T-helper 17 cell (primary cell): Measurements from ENCODE around the gene CCL13. TPM values are rescaled to one million over a fixed set of nuclear protein-coding genes. Genes with fewer than 3 reads are reported as not detected.
A peak's percentile ranks its signal among the peaks of the same experiment; 100 is the strongest.

ENCODE experiments used
- ATAC-seq: fragments of 150-1000 bp; cut with Tn5 transposase; 2 replicates; pipeline ENCODE4 v1.10.0; 2021; ENCODE audit warnings: mild to moderate bottlenecking, moderate library complexity
- DNase-seq, 3 donors: peaks; one replicate each; pipeline versions ENCODE4 v3.0.0 to v3.0.0-alpha.2; 2020 to 2021
- H3K9me3 ChIP-seq: one replicate; pipeline ENCODE4 v1.7.0; 2013; ENCODE audit warnings: low read length, mild to moderate bottlenecking; ENCODE audit not compliant: control insufficient read depth, poor library complexity, severe bottlenecking
- H3K27ac Mint-ChIP-seq: one replicate; pipeline ENCODE4 v1.8.0; 2022; ENCODE audit warnings: mild to moderate bottlenecking, moderate library complexity, mixed read lengths
- H3K27me3 Mint-ChIP-seq: one replicate; pipeline ENCODE4 v1.8.0; 2022; ENCODE audit warnings: mixed read lengths
- H3K36me3 Mint-ChIP-seq: one replicate; pipeline ENCODE4 v1.8.0; 2022; ENCODE audit warnings: low read depth, mixed read lengths
- H3K4me1 Mint-ChIP-seq: one replicate; pipeline ENCODE4 v1.8.0; 2022; ENCODE audit warnings: mild to moderate bottlenecking, mixed read lengths
- H3K4me3 Mint-ChIP-seq: one replicate; pipeline ENCODE4 v1.8.0; 2022; ENCODE audit warnings: mild to moderate bottlenecking, moderate library complexity, mixed read lengths
- total RNA-seq, 4 donors: library from RNA in 2 of 4; stranded (reverse) in 2 of 4; gene quantifications; one replicate each; pipeline ENCODE4 v1.2.3 and lab custom pipeline; 2022 to 2026

CCL13 gene
- total RNA-seq, 2 donors from 2014 or later, result not detected

DNA sequence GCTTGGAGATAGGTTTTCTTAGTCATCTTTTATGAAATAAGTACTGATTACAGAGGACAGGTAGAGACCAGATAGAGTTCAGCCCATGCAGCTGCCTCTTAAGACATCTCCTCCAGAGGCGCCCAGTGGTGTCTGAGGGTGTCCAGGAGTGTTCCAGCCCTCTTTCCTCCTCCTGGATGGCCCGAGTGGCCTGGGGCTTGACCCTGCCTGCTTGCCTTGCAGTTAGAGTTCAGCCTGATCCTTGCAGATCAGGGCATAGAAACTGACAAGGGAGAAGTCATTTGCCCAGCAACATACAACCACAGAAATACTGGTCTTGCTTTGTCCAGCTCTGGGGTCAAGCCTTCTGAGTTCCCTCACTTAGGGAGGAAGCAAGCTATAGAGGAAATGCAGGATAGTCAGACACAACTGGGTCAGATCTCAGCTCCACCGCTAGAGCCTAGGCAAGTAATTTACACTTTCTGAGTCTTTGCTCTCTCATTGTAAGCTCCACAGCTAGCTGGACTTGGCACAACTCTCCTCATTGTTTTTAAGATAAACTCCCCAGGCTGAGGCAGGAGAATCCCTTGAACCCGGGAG, 10.3 kb downstream of the CCL13 start:
- no peak for DNase-seq
- no peak overlapping the region for H3K27ac Mint-ChIP-seq
- no peak for ATAC-seq
- peaks cover 55% of the 10 kb centered on the region for H3K27me3 Mint-ChIP-seq
- peaks cover 13% of the 10 kb centered on the region for H3K4me1 Mint-ChIP-seq
- no peaks in the 10 kb centered on the region for H3K9me3 ChIP-seq
- no peak overlapping the region for H3K4me3 Mint-ChIP-seq
- H3K36me3 Mint-ChIP-seq, result no peaks in the 10 kb centered on the region

DNA sequence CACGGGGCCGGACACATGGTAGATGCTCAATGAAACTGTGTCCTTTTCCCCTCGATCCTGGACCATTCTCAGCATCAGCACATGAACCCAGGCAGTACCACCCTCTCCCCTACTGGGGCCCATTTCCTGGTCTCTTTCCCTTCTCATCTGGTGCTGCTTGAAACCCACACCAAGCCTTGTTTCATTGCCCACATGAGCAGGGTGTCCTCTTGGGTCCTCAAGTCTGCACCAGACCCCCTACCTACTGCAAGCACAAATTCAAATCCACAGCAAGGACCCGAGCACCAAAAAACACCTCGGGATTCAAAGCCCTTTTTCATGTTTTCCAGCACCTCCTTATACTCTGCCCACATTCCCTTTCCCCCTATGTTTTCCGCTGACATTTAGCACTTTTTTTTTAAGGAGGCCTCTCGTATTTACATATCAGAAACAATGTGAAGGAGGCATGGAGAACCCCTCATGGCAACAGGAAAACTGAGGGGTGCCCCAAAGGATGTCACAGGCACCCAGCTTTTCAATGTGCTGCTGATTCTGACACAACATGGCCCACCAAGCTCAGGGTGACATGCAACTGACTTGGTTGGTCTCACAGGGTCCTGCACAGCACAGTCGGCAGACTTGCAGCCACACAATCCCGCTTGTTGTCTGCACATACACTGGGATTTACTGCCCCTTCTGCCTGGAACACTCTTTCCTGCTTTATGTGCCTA, 11.4 kb downstream of the CCL13 start:
- H3K27ac Mint-ChIP-seq, result no peak overlapping the region
- H3K4me3 Mint-ChIP-seq, result no peak overlapping the region
- ATAC-seq (no peak), DNase-seq (no peak)
- H3K4me1 Mint-ChIP-seq, result peaks cover 13% of the 10 kb centered on the region
- H3K9me3 ChIP-seq, result no peaks in the 10 kb centered on the region
- no peaks in the 10 kb centered on the region for H3K36me3 Mint-ChIP-seq
- peaks cover 49% of the 10 kb centered on the region for H3K27me3 Mint-ChIP-seq

DNA sequence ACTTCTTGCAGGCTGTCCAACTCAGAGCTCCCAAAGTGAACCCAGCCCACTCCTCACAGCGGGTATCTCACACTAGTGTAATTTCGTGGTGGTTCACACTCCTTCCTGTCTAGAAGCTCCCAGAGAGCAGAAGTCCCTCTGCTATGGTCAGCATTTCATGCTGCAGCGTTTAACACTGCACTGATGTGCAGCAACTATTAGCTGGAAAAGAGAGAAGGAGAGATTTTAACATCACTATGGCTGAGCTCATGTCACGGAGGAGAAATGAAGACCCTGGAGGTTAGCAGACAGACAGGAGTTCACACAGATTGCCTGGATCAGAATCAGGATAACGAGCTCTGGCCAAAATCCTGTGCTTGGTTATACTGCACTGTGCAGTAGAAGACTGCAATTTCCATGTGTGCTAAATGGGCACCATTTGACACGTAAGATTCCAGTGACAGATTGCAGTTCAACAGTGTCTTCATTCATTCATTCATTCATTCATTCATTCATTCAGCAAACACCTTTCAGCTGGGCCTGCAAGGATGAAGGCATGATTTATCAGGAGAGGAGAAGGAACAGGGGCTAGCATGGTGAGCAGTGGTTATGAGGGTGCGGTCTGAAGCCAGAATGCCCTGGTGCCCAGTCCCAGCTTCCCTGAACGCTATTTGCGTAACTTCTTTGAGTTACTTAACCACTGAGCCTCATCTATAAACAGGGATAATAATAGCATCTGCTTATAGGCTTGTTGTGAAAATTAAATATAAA, 12.1 kb downstream of the CCL13 start:
- DNase-seq, result no peak
- H3K4me1 Mint-ChIP-seq, result peaks cover 13% of the 10 kb centered on the region

DNA sequence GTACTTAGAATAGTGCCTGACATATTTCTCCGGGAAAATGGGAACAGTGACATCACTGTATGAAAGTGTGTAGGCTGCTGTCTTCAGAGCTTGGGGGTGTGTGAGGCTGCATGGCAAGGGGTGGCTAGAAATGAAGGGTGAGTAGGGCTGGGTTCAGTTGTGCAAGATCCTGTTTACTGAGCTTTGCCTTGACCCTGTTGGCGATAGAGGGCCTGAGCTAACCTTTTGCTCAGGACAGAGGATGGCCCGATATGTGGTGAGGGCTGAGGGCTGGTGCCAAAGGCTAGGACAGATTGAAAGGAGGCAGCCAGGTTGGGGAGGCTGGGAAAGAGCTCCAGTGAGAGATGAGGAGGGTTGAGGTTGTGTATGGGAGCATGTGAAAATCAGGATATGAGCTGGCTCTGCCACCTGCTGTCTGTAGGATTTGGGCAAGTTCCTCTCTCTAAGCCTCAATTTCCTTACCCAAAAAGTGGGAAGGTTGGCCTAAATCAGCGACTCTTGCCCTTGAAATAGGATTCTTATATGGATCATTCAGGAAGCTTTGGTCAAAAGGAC, 12.7 kb downstream of the CCL13 start:
- Mint-ChIP-seq H3K27ac (no peak overlapping the region), H3K4me3 (no peak overlapping the region), H3K4me1 (peaks cover 13% of the 10 kb centered on the region), H3K36me3 (no peaks in the 10 kb centered on the region), H3K27me3 (peaks cover 44% of the 10 kb centered on the region)
- DNase-seq (no peak), ATAC-seq (no peak)
- H3K9me3 ChIP-seq, result no peaks in the 10 kb centered on the region

More for the DNA sequence above, 12.1 kb downstream of the CCL13 start:
- Mint-ChIP-seq H3K4me3 (no peak overlapping the region), H3K27me3 (peaks cover 44% of the 10 kb centered on the region), H3K27ac (no peak overlapping the region), H3K36me3 (no peaks in the 10 kb centered on the region)
- no peak for ATAC-seq
- H3K9me3 ChIP-seq, result no peaks in the 10 kb centered on the region

DNA sequence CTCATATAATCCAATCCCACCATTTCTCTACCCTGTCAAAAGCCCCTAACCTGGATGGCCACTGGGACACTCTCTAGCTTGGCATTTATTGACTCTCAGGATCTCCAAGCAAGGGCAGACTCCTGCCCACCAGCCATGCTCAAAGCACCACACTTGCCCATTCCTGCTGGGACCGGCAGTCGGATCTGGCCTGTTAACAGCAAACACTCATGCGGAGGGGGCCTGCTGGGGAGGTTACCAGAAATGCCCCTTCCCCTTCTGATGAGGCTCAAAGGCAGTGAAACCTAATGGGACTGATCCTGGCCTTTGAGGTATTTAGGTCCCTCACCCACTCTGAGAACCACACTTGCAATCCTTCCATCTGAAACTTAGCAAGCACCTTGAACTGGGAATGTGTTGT, 13.3 kb downstream of the CCL13 start:
- H3K4me3 Mint-ChIP-seq, result no peak overlapping the region
- H3K9me3 ChIP-seq, result no peaks in the 10 kb centered on the region
- no peaks in the 10 kb centered on the region for H3K36me3 Mint-ChIP-seq
- ATAC-seq (no peak), DNase-seq (no peak)
- H3K27ac Mint-ChIP-seq, result no peak overlapping the region
- peaks cover 11% of the 10 kb centered on the region for H3K4me1 Mint-ChIP-seq
- peaks cover 41% of the 10 kb centered on the region for H3K27me3 Mint-ChIP-seq

DNA sequence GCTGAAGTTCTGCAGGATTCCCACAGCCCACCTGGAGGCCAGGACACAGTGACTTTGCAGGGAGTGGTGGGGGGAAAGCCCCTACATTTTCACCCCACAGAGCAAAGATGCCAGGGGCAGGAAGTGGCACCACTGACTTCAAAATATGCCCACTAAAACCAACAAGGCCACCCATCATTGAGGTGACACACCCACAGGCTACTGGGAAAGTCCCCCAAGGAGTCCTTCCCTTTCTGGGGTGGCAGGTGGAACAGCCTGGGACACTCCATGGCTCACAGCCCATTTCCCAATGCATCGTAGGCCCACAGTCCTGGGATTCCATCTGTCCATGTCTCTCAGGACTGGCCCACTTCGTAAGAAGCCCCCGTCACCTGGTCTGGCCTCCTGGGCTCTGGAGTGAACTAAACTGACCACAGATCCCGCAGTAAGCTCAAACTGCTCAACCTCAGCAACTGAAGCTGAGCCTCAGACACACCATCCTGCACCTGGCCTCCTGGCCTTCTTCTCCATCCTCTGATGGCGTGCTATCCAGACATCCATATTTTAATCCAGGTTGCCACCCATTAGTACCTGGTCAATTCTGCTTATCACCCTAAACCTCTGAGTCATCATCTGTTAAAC, 14.2 kb downstream of the CCL13 start:
- H3K27ac Mint-ChIP-seq, result no peak overlapping the region
- H3K36me3 Mint-ChIP-seq, result peaks cover 4% of the 10 kb centered on the region
- ATAC-seq (no peak), DNase-seq (no peak)
- peaks cover 6% of the 10 kb centered on the region for H3K4me1 Mint-ChIP-seq
- H3K4me3 Mint-ChIP-seq, result no peak overlapping the region
- no peaks in the 10 kb centered on the region for H3K9me3 ChIP-seq
- peaks cover 39% of the 10 kb centered on the region for H3K27me3 Mint-ChIP-seq

DNA sequence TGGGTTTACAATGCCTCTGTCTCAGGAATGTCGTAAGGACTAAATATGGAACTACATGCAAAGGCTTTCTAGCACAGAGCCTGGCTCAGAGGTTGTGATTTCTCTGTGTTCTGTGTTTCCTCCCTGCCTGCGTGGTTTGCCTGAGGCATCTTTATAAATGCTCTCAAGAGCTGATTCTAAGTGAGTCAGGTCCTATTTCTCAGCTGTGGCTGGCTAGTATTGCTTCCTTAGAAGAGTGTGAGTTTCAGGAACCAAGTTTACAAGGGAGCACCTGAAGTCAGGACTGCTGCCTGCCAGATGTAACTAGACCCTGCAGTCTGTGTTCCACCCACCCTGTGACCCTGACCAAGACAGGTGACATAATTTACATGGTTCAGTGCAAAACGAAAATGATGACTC, 14.7 kb downstream of the CCL13 start:
- peaks cover 5% of the 10 kb centered on the region for H3K4me1 Mint-ChIP-seq
- H3K27ac Mint-ChIP-seq, result no peak overlapping the region
- DNase-seq (no peak), ATAC-seq (no peak)
- H3K36me3 Mint-ChIP-seq, result peaks cover 5% of the 10 kb centered on the region
- peaks cover 38% of the 10 kb centered on the region for H3K27me3 Mint-ChIP-seq
- H3K9me3 ChIP-seq, result no peaks in the 10 kb centered on the region
- H3K4me3 Mint-ChIP-seq, result no peak overlapping the region

DNA sequence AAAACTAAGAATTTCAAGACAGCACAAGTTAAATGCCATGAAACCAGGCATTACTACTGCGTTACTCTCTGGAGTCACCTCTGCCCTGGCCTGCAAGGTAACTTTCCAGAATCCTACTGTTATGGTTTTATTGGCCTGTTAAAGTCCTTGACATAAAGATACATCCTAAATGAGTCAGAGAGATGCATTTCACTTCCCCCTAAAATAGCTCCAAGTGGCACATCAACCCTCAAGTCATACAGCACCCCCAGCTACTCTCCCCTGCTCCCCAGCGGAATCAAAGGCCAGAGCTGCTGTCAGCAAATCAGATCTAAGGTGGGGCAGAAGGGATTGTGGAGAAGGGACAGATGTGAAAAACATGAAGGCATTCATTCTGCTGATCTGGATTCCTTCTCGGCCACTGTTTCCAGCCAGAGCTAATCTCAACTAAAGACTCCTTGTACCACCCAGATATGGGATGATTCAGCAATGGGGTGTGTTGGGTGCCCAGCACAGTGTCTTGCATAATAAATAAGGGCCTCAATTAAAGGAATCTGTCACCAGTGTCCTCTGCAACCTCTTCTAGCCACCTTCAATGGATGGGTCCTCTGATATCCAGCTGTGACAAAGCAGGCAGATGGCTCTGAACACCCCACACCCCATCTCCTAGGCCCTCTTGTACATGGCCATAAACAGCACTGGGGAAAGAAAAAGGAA, 15.3 kb downstream of the CCL13 start:
- Mint-ChIP-seq H3K4me3 (no peak overlapping the region), H3K27ac (no peak overlapping the region)
- no peak for ATAC-seq

DNA sequence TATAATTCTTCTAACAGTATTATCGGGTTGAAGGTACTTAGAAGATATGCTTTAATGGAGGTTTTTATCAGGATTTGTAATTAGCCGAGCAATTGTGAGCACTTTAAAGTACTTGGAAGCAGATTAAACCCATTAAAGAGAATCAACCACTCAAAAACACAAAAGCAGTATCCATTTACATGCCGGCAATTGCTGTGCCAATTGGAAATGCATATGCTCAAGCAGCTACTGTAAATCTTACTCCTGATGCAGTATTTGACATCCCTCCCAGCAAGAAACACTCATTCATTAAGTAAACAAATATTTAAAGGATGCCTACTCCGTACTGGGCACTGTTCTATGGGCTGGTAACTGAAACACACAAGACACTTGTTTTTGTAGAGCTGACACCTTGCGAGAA, 18.2 kb downstream of the CCL13 start:
- H3K4me1 Mint-ChIP-seq, result peaks cover 7% of the 10 kb centered on the region
- no peaks in the 10 kb centered on the region for H3K9me3 ChIP-seq
- DNase-seq, result no peak
- H3K36me3 Mint-ChIP-seq, result peaks cover 5% of the 10 kb centered on the region
- H3K4me3 Mint-ChIP-seq, result no peak overlapping the region
- ATAC-seq, result no peak
- no peak overlapping the region for H3K27ac Mint-ChIP-seq
- peaks cover 53% of the 10 kb centered on the region for H3K27me3 Mint-ChIP-seq

More for the DNA sequence above, 15.3 kb downstream of the CCL13 start:
- peaks cover 7% of the 10 kb centered on the region for H3K4me1 Mint-ChIP-seq
- DNase-seq, result no peak
- H3K9me3 ChIP-seq, result no peaks in the 10 kb centered on the region
- peaks cover 5% of the 10 kb centered on the region for H3K36me3 Mint-ChIP-seq
- H3K27me3 Mint-ChIP-seq, result peaks cover 36% of the 10 kb centered on the region

DNA sequence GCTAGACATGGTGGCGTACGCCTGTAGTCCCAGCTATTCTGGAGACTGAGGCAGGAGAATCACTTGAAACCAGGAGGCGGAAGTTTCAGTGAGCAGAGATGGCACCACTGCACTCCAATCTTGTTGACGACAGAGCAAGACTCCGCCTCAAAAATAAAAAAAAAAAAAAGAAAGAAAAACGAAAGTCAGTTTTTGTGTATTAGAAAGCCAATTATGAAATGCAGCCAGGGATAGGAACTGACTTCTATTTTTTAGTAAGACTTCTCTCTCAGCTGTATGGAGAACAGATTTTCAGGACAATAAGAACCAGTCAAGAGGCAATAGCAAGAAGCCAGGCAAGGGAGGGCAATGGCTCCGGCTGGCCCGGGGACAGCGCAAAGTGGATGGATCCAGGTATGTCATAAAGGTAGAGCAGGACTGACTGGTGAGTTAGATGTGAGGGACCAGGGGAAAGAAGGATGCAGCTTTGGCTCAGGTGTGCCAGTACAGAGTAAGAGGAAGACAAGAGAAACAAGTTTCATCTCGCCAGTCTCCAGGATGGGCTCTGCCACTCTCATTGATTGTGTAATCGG, 19.2 kb downstream of the CCL13 start:
- peaks cover 63% of the 10 kb centered on the region for H3K27me3 Mint-ChIP-seq
- no peak overlapping the region for H3K4me3 Mint-ChIP-seq
- ATAC-seq (no peak), DNase-seq (no peak)
- peaks cover 7% of the 10 kb centered on the region for H3K4me1 Mint-ChIP-seq
- peaks cover 5% of the 10 kb centered on the region for H3K36me3 Mint-ChIP-seq
- no peak overlapping the region for H3K27ac Mint-ChIP-seq
- no peaks in the 10 kb centered on the region for H3K9me3 ChIP-seq

DNA sequence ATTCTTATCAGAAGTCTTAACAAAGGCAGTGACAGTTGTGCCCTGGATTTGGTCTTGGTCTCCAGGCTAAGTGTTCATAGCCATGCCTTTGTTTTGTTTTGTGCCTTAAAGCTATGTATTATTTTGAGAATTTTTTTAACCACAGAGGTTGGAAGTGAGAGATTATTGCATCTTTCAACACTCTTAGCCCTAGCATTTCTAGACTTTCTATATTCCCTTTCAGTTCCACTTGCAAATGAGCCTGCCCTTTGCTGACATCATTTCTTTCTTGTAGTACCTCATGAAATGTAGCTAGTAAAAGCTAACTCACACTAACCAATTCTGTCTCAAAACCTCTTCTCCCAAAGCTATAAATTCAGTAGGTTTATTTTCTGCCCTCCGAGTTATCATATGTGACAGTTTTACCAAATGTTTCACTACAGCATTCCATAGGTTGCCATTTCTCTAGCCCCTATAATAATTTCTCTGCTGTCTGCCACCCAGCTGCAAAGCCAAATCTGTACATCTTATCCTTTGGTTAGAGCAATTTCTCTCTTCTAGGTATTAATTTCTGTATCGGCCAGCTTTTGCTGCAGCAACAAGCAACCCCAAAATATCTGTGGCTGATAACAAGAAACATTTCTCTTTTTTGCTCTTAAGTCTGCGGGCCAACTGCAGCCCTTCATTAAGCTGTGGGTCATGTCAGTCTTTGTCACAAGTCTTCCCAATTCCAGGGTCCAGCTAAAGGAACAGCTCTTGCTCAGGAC, 21.0 kb downstream of the CCL13 start:
- DNase-seq (no peak), ATAC-seq (no peak)
- H3K27ac Mint-ChIP-seq, result no peak overlapping the region
- H3K4me3 Mint-ChIP-seq, result no peak overlapping the region
- H3K36me3 Mint-ChIP-seq, result peaks cover 5% of the 10 kb centered on the region
- peaks cover 60% of the 10 kb centered on the region for H3K27me3 Mint-ChIP-seq
- no peaks in the 10 kb centered on the region for H3K9me3 ChIP-seq
- H3K4me1 Mint-ChIP-seq, result peaks cover 4% of the 10 kb centered on the region

DNA sequence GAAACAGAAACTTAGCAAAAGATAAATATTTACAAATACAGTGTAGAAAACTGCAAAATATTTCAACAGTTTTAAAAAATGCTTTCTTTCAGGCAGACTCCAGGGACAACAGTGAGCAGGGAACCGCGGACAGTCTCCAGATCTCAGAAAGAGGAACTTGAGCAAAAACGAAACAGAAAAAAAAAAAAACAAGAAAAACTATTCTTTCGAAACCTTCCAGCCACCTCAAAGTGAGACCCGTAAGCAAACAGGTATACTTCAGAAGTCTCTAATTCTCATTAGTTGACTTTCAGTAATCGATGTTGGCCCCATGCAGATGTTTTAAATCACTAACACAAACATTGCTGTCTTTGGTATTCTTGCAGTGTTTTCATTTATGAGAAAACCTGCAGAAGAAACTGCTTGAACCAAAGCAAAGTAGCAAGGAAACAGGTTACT, 22.4 kb downstream of the CCL13 start:
- H3K4me1 Mint-ChIP-seq, result peaks cover 6% of the 10 kb centered on the region
- peak overlapping the region; percentile 39 for H3K4me3 Mint-ChIP-seq
- peaks cover 5% of the 10 kb centered on the region for H3K36me3 Mint-ChIP-seq
- no peaks in the 10 kb centered on the region for H3K9me3 ChIP-seq
- ATAC-seq (no peak), DNase-seq (no peak)
- H3K27me3 Mint-ChIP-seq, result peaks cover 67% of the 10 kb centered on the region
- no peak overlapping the region for H3K27ac Mint-ChIP-seq
